GM21367 (cell line): ENCODE data around the gene SYNDIG1.

ENCODE experiments used
- ATAC-seq: cut with Tn5 transposase; IDR thresholded peaks from one replicate; pipeline ENCODE4 v1.9.1; 2021; ENCODE audit not compliant: unreplicated experiment

SYNDIG1 gene

GRCh38 chr20:24704899-24705298, 235.5 kb downstream of the SYNDIG1 start:
- ATAC-seq = no peak

GRCh38 chr20:24705486-24705885, 236.1 kb downstream of the SYNDIG1 start:
- no peak for ATAC-seq

GRCh38 chr20:24708411-24709295, 239.2 kb downstream of the SYNDIG1 start:
- no peak for ATAC-seq
